NCI-H774 (cell line): ENCODE measurements around the gene MAN2B2.
A peak's percentile ranks its signal among the peaks of the same experiment; 100 is the strongest.
"Not testable (repeated sequence)": the region's sequence is repeated elsewhere in the genome, so short reads cannot be mapped to it uniquely, and the experiment has no call there.

Experiments
- DNase-seq: peaks from one replicate; lab custom pipeline; 2025; lab: John Stamatoyannopoulos, UW

The MAN2B2 gene

DNA sequence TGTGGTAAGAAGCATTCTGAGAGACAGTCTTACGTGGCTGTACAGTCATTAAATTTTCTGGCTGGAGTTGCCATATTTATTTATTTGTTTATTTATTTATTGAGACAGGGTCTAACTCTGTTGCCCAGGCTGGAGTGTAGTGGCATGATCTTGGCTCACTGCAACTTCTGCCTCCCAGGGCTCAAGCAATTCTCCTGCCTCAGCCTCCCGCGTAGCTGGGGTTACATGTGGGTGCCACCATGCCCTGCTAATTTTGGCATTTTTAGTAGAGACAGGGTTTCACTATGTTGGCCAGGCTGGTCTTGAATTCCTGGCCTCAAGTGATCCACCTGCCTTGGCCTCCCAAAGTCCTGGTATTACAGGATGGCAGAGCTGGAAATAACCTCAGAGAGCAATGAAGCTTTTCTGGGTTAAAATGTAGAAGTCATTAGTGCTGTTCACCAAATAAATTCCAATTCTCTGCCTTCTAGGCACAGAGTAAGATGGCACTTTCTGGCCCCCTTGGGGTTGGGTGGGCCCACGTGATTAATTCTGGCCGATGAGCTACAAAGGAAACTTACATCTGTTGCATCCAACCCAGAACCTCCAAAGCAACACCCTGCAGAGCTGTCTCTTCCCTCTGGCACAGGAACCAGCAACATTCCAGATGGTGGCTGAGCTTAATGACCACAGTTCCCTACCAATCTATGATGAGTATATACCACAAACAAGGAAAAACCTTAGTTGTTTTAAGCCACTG, 70.0 kb downstream of the MAN2B2 start:
- DNase-seq = no peak

DNA sequence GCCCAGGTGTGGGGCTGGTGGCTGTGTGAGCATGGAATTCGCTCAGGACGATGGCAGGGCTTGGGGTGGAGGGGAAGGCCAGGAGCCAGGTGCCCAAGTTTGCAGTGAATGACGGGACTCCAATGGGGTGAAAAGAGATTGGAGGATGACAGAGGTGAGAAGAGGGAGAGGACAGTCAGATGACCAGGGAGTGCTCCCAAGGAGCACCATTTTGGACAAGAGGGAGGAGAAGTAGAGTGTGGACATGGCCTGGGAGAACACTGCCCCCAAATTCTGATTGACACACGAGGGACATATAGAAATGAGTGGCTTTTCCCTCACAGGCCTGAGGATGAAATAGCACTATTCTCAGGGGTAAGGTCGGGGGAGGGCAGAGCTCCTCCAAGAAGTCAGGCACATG, 72.2 kb downstream of the MAN2B2 start:
- DNase-seq = no peak

- DNase-seq = no peak
These were observed 72.7 kb downstream of the MAN2B2 start for GRCh38 chr4:6647582-6648230.

DNA sequence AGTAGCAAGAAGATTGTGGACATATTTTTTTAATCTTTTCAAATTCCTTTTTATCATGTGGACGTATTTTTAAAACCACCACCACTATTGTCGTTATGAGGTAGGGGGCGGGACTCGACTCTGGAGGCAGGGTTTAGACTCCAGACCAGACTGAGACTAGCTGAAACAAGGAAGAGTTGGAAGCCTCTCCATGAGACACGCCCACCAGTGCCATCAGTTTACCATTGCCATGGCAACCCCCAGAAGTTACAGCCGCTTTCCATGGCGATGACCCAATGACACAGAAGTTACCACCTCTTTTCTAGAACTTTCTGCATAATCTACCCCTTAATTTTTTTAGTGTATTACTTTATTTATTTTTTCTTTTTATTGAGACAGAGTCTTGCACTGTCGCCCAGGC, 74.2 kb downstream of the MAN2B2 start:
- DNase-seq = no peak

- not testable (repeated sequence) for DNase-seq
These were observed 79.2 kb downstream of the MAN2B2 start for GRCh38 chr4:6654211-6654610.

GRCh38 chr4:6655291-6655690, 80.3 kb downstream of the MAN2B2 start:
- DNase-seq = not testable (repeated sequence)

GRCh38 chr4:6655924-6656323, 80.9 kb downstream of the MAN2B2 start:
- no peak for DNase-seq

GRCh38 chr4:6657242-6658208, 82.5 kb downstream of the MAN2B2 start:
- DNase-seq = no peak

DNA sequence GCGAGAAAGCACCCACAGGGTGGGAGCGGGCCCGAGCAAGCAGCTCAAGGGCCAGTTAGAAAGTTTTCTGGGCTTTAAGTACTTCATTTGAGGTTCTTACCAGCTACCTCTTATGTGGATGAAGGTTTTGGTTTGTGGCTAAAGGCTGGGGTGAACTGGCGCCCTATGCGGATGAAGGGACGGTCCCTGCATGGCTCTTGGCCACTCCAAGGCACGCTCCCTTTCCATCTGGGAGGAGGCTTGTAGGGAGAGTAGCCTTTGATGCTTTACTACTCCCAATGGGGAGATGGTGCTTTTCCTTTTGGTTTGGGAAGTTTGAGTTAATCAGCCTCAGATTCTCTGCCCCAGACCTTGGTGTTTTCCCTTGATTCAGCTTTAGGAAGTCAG, 83.2 kb downstream of the MAN2B2 start:
- DNase-seq = no peak

- DNase-seq = no peak
These were observed 83.6 kb downstream of the MAN2B2 start for GRCh38 chr4:6658597-6659075.

GRCh38 chr4:6659897-6660296, 84.9 kb downstream of the MAN2B2 start:
- no peak for DNase-seq

- no peak for DNase-seq
These were observed 85.4 kb downstream of the MAN2B2 start for GRCh38 chr4:6660430-6660829.

GRCh38 chr4:6662591-6662990, 87.6 kb downstream of the MAN2B2 start:
- DNase-seq = no peak

GRCh38 chr4:6663596-6664393, 88.8 kb downstream of the MAN2B2 start:
- no peak for DNase-seq

GRCh38 chr4:6665320-6665654, 90.3 kb downstream of the MAN2B2 start:
- DNase-seq = no peak

GRCh38 chr4:6668391-6668790, 93.4 kb downstream of the MAN2B2 start:
- DNase-seq = peak; percentile 59

- DNase-seq = no peak
These were observed 96.7 kb downstream of the MAN2B2 start for GRCh38 chr4:6671648-6672047.

DNA sequence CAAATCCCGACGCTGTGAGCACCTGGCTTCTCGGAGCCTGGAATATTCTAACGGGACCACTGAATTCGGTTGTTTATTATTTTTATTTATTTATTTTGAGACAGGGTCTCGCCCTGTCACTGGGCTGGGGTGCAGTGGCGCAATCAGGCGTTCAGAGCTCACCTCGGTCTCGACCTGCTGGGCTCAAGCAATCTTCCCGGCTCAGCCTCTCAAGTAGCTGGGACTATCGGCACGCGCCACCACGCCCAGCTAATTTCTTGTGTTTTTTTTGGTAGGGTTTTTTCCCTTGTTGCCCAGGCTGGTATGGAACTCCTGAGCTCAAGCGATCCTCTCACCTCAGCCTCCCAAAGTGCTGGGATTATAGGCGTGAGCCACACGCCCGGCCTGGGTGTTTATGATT, 97.1 kb downstream of the MAN2B2 start:
- no peak for DNase-seq

DNA sequence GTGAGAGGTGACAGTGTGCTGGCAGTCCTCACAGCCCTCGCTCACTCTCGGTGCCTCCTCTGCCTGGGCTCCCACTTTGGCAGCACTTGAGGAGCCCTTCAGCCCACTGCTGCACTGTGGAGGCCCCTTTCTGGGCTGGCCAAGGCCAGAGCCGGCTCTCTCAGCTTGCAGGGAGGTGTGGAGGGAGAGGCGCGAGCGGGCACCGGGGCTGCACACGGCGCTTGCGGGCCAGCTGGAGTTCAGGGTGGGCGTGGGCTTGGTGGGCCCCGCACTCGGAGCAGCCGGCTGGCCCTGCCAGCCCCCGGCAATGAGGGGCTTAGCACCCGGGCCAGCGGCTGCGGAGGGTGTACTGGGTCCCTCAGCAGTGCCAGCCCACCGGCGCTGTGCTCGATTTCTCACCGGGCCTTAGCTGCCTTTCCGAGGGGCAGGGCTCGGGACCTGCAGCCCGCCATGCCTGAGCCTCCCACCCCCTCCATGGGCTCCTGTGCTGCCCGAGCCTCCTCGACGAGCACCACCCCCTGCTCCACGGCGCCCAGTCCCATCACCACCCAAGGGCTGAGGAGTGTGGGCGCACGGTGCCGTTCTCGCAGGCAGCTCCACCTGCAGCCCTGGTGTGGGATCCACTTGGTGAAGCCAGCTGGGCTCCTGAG, 97.7 kb downstream of the MAN2B2 start:
- DNase-seq = not testable (repeated sequence)
